GM18858 (cell line): ENCODE measurements around the gene MED6.

Experiments used
- ATAC-seq: cut with Tn5 transposase; IDR thresholded peaks from one replicate; pipeline ENCODE4 v1.9.1; 2021; ENCODE audit not compliant: unreplicated experiment

The MED6 gene

GRCh38 chr14:70599345-70599744 is 1.1 kb downstream of the MED6 start:
- no peak for ATAC-seq

GRCh38 chr14:70597731-70598130 is 2.7 kb downstream of the MED6 start:
- ATAC-seq = no peak

GRCh38 chr14:70595443-70596185 is 4.8 kb downstream of the MED6 start:
- no peak for ATAC-seq

- ATAC-seq = no peak
Observed at GRCh38 chr14:70594461-70594860, 6.0 kb downstream of the MED6 start.

- ATAC-seq = no peak
Observed at GRCh38 chr14:70585231-70585630, 15.2 kb downstream of the MED6 start.

GRCh38 chr14:70576891-70577290 is 23.6 kb downstream of the MED6 start:
- no peak for ATAC-seq

GRCh38 chr14:70573050-70573449 is 27.4 kb downstream of the MED6 start:
- ATAC-seq = no peak

- no peak for ATAC-seq
Observed at GRCh38 chr14:70571139-70571538, 29.3 kb downstream of the MED6 start.

GRCh38 chr14:70567791-70568190 is 32.7 kb downstream of the MED6 start:
- no peak for ATAC-seq

GRCh38 chr14:70563869-70564268 is 36.6 kb downstream of the MED6 start:
- no peak for ATAC-seq

GRCh38 chr14:70563417-70563816 is 37.0 kb downstream of the MED6 start:
- ATAC-seq = no peak

GRCh38 chr14:70558356-70558755 is 42.1 kb downstream of the MED6 start:
- no peak for ATAC-seq

GRCh38 chr14:70555890-70556289 is 44.6 kb downstream of the MED6 start:
- no peak for ATAC-seq

GRCh38 chr14:70538087-70538486 is 62.4 kb downstream of the MED6 start:
- no peak for ATAC-seq

GRCh38 chr14:70536830-70537229 is 63.6 kb downstream of the MED6 start:
- no peak for ATAC-seq

- ATAC-seq = no peak
Observed at GRCh38 chr14:70534904-70535303, 65.6 kb downstream of the MED6 start, which contains the start of gene ADAM20. Gene ADAM20, minus strand, starts transcription at chr14:70535004. Its CDS starts 10,247 bp downstream, at chr14:70524757.
